HepG2 (cell line): ENCODE results near the gene TMEM183A. TPM values are rescaled to one million over a fixed set of nuclear protein-coding genes. Genes with fewer than 3 reads are reported as not detected.
A peak's percentile ranks its signal among the peaks of the same experiment; 100 is the strongest.

Source experiments
- ATAC-seq: fragments of 200-7000 bp; cut with Tn5 transposase; 3 replicates; pipeline ENCODE4 v1.9.1; 2020; ENCODE audit warnings: mild to moderate bottlenecking, moderate library complexity
- BruUV-seq: library from RNA; stranded (reverse); fragments of 400-500 nt; replicated peaks from 2 replicates; lab custom pipeline; 2021; lab: Mats Ljungman, UMichigan
- CTCF ChIA-PET: fragments of 300-600 bp; formaldehyde crosslinking; extraction: SDS; loops from one replicate; lab custom pipeline; 2021; ENCODE audit warnings: low total read pairs, inconsistent platforms, low intra/inter-chr PET ratio; lab: Yijun Ruan, JAX
- POLR2A ChIA-PET: fragments of 350-600 bp; sonication (Branson Sonifier 250); formaldehyde crosslinking; loops from one replicate; lab custom pipeline; 2020; ENCODE audit warnings: antibody characterized with exemption, inconsistent platforms; lab: Yijun Ruan, JAX
- DNase-seq: peaks from one replicate; pipeline ENCODE4 v3.0.0-alpha.2; 2015; ENCODE audit warnings: low spot score
- FAIRE-seq: peaks from 3 replicates; lab custom pipeline; 2011; peaks lifted over from hg19 to GRCh38; lab: Jason Lieb, UNC
- H2AFZ ChIP-seq: one replicate; pipeline ENCODE4 v1.6.1; 2011; ENCODE audit warnings: low read length, inconsistent platforms
- H3K27ac ChIP-seq: fragments of 300-600 bp; 3 replicates; pipeline ENCODE4 v1.8.0; 2011; ENCODE audit warnings: mixed run types, mild to moderate bottlenecking, mixed read lengths, low read length, inconsistent platforms; ENCODE audit not compliant: insufficient read depth; ENCODE audit errors: extremely low read length
- H3K27me3 ChIP-seq, 2 experiments: fragments of 200-600 bp in 1 of 2; 2 replicates in 1 of 2; 3 replicates in 1 of 2; pipeline versions ENCODE4 v1.6.0 to v1.8.0; 2011; ENCODE audit warnings: low read length in 2 of 2, mild to moderate bottlenecking in 2 of 2, moderate library complexity in 2 of 2, inconsistent platforms in 1 of 2; ENCODE audit not compliant: insufficient read depth in 2 of 2, control insufficient read depth in 1 of 2
- H3K36me3 ChIP-seq, 2 experiments: fragments of 200-600 bp in 1 of 2; replicated peaks in 1 of 2; 2 replicates in 1 of 2; 3 replicates in 1 of 2; pipeline versions ENCODE4 v1.5.1 to v1.8.0; 2011; ENCODE audit warnings: low read length in 2 of 2, inconsistent platforms in 1 of 2; ENCODE audit not compliant: insufficient read depth in 2 of 2, control insufficient read depth in 1 of 2
- H3K4me1 ChIP-seq: 2 replicates; pipeline ENCODE4 v1.5.1; 2012; ENCODE audit warnings: low read length, inconsistent platforms; ENCODE audit not compliant: insufficient read depth
- H3K4me2 ChIP-seq: 2 replicates; pipeline ENCODE4 v1.6.0; 2011; ENCODE audit warnings: low read depth, low read length, inconsistent platforms
- H3K4me3 ChIP-seq, 3 experiments: fragments of 200-600 bp in 1 of 3; sonication (generic), shearing (Covaris generic) in 1 of 3; replicated peaks in 1 of 3; 2 replicates each; pipeline ENCODE4 v1.5.1; 2011 to 2016; ENCODE audit warnings: low read length in 3 of 3, inconsistent platforms in 2 of 3, low read depth in 2 of 3, mild to moderate bottlenecking in 2 of 3, control low read depth in 1 of 3, mixed read lengths in 1 of 3; ENCODE audit not compliant: insufficient read depth in 1 of 3
- H3K79me2 ChIP-seq: one replicate; pipeline ENCODE4 v1.6.1; 2011; ENCODE audit warnings: low read length, inconsistent platforms; ENCODE audit not compliant: insufficient read depth
- H3K9ac ChIP-seq: 2 replicates; pipeline ENCODE4 v1.6.0; 2011; ENCODE audit warnings: mild to moderate bottlenecking, low read depth, low read length, inconsistent platforms; ENCODE audit not compliant: insufficient read depth
- H3K9me3 ChIP-seq: 2 replicates; pipeline ENCODE4 v1.5.1; 2012; ENCODE audit warnings: mild to moderate bottlenecking, low read length
- H4K20me1 ChIP-seq: 2 replicates; pipeline ENCODE4 v1.6.0; 2011; ENCODE audit warnings: inconsistent platforms, mild to moderate bottlenecking, low read length, moderate library complexity; ENCODE audit not compliant: insufficient read depth
- ARNT2 ChIP-seq: sonication (generic); formaldehyde crosslinking; IDR thresholded peaks from 2 replicates; pipeline ENCODE4 v1.8.0; 2022; ENCODE audit warnings: mild to moderate bottlenecking, low read depth, missing genetic modification reagents, moderate library complexity
- HNRNPL ChIP-seq: fragments of 200-400 bp; formaldehyde crosslinking; IDR thresholded peaks from 2 replicates; pipeline ENCODE4 v1.6.1; 2017; ENCODE audit warnings: mild to moderate bottlenecking, low read depth, low read length
- KMT2B ChIP-seq: IDR thresholded peaks from 2 replicates; pipeline ENCODE4 v1.6.1; 2016; ENCODE audit warnings: missing genetic modification reagents, missing compliant biosample characterization
- ZNF333 ChIP-seq: sonication (generic); formaldehyde crosslinking; IDR thresholded peaks from 2 replicates; pipeline ENCODE4 v1.4.0; 2020; ENCODE audit warnings: mild to moderate bottlenecking, missing genetic modification reagents, borderline replicate concordance
- ZNF441 ChIP-seq: sonication (generic); formaldehyde crosslinking; IDR thresholded peaks from 2 replicates; pipeline ENCODE4 v1.7.0; 2021; ENCODE audit warnings: missing genetic modification reagents, borderline replicate concordance
- WGBS: methylation state at CpG from one replicate; pipeline ENCODE4 v1.1.6; 2017; ENCODE audit warnings: low lambda C conversion rate; 5-methylcytosine and 5-hydroxymethylcytosine counted together
- in situ Hi-C: cut with HindIII; loops from 2 replicates; pipeline ENCODE4 v1.10.0; 2017; ENCODE audit warnings: low pct_unique_long_range_greater_than_20kb; ENCODE audit not compliant: extremely low pct_ligation_motif_present
- intact Hi-C: fragments of 100-400 bp; cut with micrococcal nuclease; formaldehyde crosslinking; loops from one replicate; pipeline ENCODE4 v1.10.0; 2022; ENCODE audit not compliant: unreplicated experiment
- polyA plus RNA-seq, 8 experiments: library from polyadenylated mRNA; depleted of rRNA in 3 of 8; stranded (reverse) in 7 of 8; unstranded in 1 of 8; fragments of >200 nt; fragmentation: Illumina TruSeq in 4 of 8; extraction: Trizol in 4 of 8; gene quantifications; 2 replicates each; pipeline versions ENCODE4 v1.2.1 to v1.2.3, GENCODE V29; 2011 to 2016; ENCODE audit warnings: low read depth in 4 of 8, missing spikeins in 1 of 8, mixed read lengths in 1 of 8; ENCODE audit not compliant: insufficient read depth in 1 of 8
- total RNA-seq, 5 experiments: library from RNA; depleted of rRNA; stranded (reverse); fragments of >200 nt; fragmentation: Illumina TruSeq; extraction: Trizol; gene quantifications; 2 replicates each; pipeline ENCODE4 v1.2.3, GENCODE V29; 2016; ENCODE audit warnings: low read depth in 1 of 5
- TF ChIP-seq, protein P1 (sequence below), 2 experiments: sonication (generic) in 1 of 2; formaldehyde crosslinking in 1 of 2; IDR thresholded peaks; 2 replicates each; pipeline versions ENCODE4 v1.5.1 to v1.6.1; 2011 to 2020; ENCODE audit warnings: borderline replicate concordance in 1 of 2, low read depth in 1 of 2, low read length in 1 of 2, mild to moderate bottlenecking in 1 of 2, missing genetic modification reagents in 1 of 2, moderate library complexity in 1 of 2

The TMEM183A gene
- total and polyA plus RNA-seq, 2 of the 13 experiments (the other 11 are each of a cell fraction or from before 2014, with no cell fraction given) = 59.7 to 82.0 TPM

DNA sequence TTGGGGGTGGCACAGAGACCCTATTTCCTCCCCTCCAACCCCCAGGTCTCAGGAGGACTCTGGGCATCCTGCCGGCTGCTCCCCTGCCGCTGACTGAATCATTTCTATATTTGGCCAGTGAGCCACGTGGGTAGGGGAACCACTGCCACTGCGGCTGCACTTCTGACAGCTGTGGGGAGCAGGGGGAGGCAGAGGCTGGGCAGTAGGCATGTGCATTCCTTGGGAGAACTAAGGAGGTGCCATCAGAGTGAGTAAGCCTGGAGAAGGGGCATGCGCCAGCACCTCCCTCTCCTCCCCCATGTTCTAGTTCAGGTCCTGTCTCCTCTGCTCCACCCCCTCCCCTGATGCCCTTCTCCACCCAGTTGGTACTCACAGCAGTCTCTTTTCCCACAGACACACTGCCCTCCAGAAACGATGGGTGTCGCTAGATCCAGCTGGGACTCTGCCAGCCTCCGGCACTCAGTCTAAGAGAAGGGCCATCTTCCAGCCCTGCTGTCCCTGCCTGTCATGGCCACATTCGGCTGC lies 31.1 kb downstream of the TMEM183A start:
- Histone ChIP-seq H3K27ac (no peak overlapping the region), H3K79me2 (no peaks in the 10 kb centered on the region), H2AFZ (no peak overlapping the region), H3K4me3 (no peak overlapping the region), H4K20me1 (peaks cover 5% of the 10 kb centered on the region; the same call in 1 of the 2 replicates), H3K9ac (no peak overlapping the region), H3K27me3 (peaks cover 2 to 29% of the 10 kb centered on the region in 2 experiments; a peak in 3 of 5 replicates), H3K36me3 (no peaks in the 10 kb centered on the region), H3K4me1 (no peaks in the 10 kb centered on the region), H3K4me2 (no peak overlapping the region), H3K9me3 (no peaks in the 10 kb centered on the region)
- no peak for FAIRE-seq
- in situ Hi-C loops (loop anchor here (5.0 kb wide), 2 partner anchors 179 to 234 kb away; no protein-coding TSS in a partner anchor), intact Hi-C loops (loop anchor here (2.0 to 5.0 kb wide), 3 partner anchors 67 to 231 kb away; no protein-coding TSS in a partner anchor)
- DNase-seq = no peak
- WGBS = 25% methylated on average over 9 of the region's 9 CpGs
- TF ChIP-seq ARNT2 (CRISPR knock-in tag) (no peak), HNRNPL (0 out of 2 replicates have a peak, but pooled peaks have one; percentile 32), ZNF441 (no peak), KMT2B (CRISPR knock-in tag) (no peak), ZNF333 (CRISPR knock-in tag) (no peak)
- TF ChIP-seq, protein P1, sequence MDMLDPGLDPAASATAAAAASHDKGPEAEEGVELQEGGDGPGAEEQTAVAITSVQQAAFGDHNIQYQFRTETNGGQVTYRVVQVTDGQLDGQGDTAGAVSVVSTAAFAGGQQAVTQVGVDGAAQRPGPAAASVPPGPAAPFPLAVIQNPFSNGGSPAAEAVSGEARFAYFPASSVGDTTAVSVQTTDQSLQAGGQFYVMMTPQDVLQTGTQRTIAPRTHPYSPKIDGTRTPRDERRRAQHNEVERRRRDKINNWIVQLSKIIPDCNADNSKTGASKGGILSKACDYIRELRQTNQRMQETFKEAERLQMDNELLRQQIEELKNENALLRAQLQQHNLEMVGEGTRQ (IDR thresholded peaks at IDR 0.05; ENCODE audit: low read depth, low read length) = no peak
- TF ChIP-seq, protein P1 (CRISPR knock-in tag; IDR thresholded peaks at IDR 0.05; ENCODE audit: borderline replicate concordance) = no peak
- BruUV-seq = no TSS peak
- ChIA-PET CTCF (interaction anchor here (1.1 kb wide), 1 partner anchor 178 kb away, joined by 3 read pairs; no protein-coding TSS in a partner anchor), POLR2A (no interaction called here)
- no peak for ATAC-seq
